ENCODE measurements around the gene EGLN1.
"Not testable (repeated sequence)": the region's sequence is repeated elsewhere in the genome, so short reads cannot be mapped to it uniquely, and the experiment has no call there.

The EGLN1 gene

GRCh38 chr1:231357831-231358354 is 64.2 kb downstream of the EGLN1 start:
- peak; percentile 42 for DNase-seq (ENCODE audit: low read depth)

GRCh38 chr1:231357187-231357772 is 64.8 kb downstream of the EGLN1 start:
- DNase-seq (ENCODE audit: low read depth): no peak

- no peak for DNase-seq (ENCODE audit: low read depth)
Observed at GRCh38 chr1:231355171-231355570, 66.9 kb downstream of the EGLN1 start.

GRCh38 chr1:231354330-231355020 is 67.6 kb downstream of the EGLN1 start:
- DNase-seq (ENCODE audit: low read depth): no peak

GRCh38 chr1:231353086-231353485 is 69.0 kb downstream of the EGLN1 start:
- no peak for DNase-seq (ENCODE audit: low read depth)

GRCh38 chr1:231351816-231352215 is 70.3 kb downstream of the EGLN1 start:
- no peak for DNase-seq (ENCODE audit: low read depth)

- DNase-seq (ENCODE audit: low read depth): not testable (repeated sequence)
Observed at GRCh38 chr1:231348856-231349255, 73.2 kb downstream of the EGLN1 start.

GRCh38 chr1:231348442-231348841 is 73.6 kb downstream of the EGLN1 start:
- no peak for DNase-seq (ENCODE audit: low read depth)

GRCh38 chr1:231347961-231348360 is 74.1 kb downstream of the EGLN1 start:
- no peak for DNase-seq (ENCODE audit: low read depth)

- DNase-seq (ENCODE audit: low read depth): no peak
Observed at GRCh38 chr1:231340328-231341013, 81.6 kb downstream of the EGLN1 start.

- no peak for DNase-seq (ENCODE audit: low read depth)
Observed at GRCh38 chr1:231338270-231339128, 83.6 kb downstream of the EGLN1 start, which contains the start of gene SPRTN. Gene SPRTN, plus strand, starts transcription at chr1:231338293. Its CDS starts 91 bp downstream, at chr1:231338384.

GRCh38 chr1:231337472-231338269 is 84.4 kb downstream of the EGLN1 start, which contains the start of gene EXOC8:
Gene EXOC8, minus strand, starts transcription at chr1:231337852. Its CDS starts 107 bp downstream, at chr1:231337745.
- peak; percentile 94 for DNase-seq (ENCODE audit: low read depth)

- DNase-seq (ENCODE audit: low read depth): no peak
Observed at GRCh38 chr1:231337043-231337471, 85.0 kb downstream of the EGLN1 start.

GRCh38 chr1:231335663-231336602 is 86.2 kb downstream of the EGLN1 start:
- no peak for DNase-seq (ENCODE audit: low read depth)

- no peak for DNase-seq (ENCODE audit: low read depth)
Observed at GRCh38 chr1:231334952-231335351, 87.1 kb downstream of the EGLN1 start.

GRCh38 chr1:231334079-231334666 is 87.9 kb downstream of the EGLN1 start:
- no peak for DNase-seq (ENCODE audit: low read depth)

- DNase-seq (ENCODE audit: low read depth): no peak
Observed at GRCh38 chr1:231332761-231333160, 89.3 kb downstream of the EGLN1 start.

GRCh38 chr1:231329483-231329882 is 92.6 kb downstream of the EGLN1 start:
- DNase-seq (ENCODE audit: low read depth): no peak

- DNase-seq (ENCODE audit: low read depth): no peak
Observed at GRCh38 chr1:231327617-231328016, 94.5 kb downstream of the EGLN1 start.
